CD14-positive monocyte (primary cell): ENCODE data around the gene TMEM135. TPM values are rescaled to one million over a fixed set of nuclear protein-coding genes. Genes with fewer than 3 reads are reported as not detected.
A peak's percentile ranks its signal among the peaks of the same experiment; 100 is the strongest.

ENCODE experiments used
- DNase-seq, 3 donors: peaks; one replicate each; pipeline ENCODE4 v3.0.0-alpha.2; 2011 to 2022
- H2AFZ ChIP-seq: 2 replicates; pipeline ENCODE4 v1.6.0; 2012; ENCODE audit warnings: mild to moderate bottlenecking, low read depth, low read length, inconsistent platforms; ENCODE audit not compliant: insufficient read depth, poor library complexity, severe bottlenecking
- H3K27ac ChIP-seq, 2 donors: 1 replicate in 1 of 2; 2 replicates in 1 of 2; pipeline ENCODE4 v1.5.1; 2012 to 2013; ENCODE audit warnings: low read length in 2 of 2, control low read depth in 1 of 2, inconsistent platforms in 1 of 2, low read depth in 1 of 2, mild to moderate bottlenecking in 1 of 2
- H3K27me3 ChIP-seq, 2 donors: one replicate each; pipeline versions ENCODE4 v1.6.0 to v1.6.1; 2011 to 2013; ENCODE audit warnings: low read length in 2 of 2; ENCODE audit not compliant: control insufficient read depth in 2 of 2, insufficient read depth in 2 of 2
- H3K36me3 ChIP-seq, 2 donors: replicated peaks in 1 of 2; 1 replicate in 1 of 2; 2 replicates in 1 of 2; pipeline versions ENCODE4 v1.5.1 to v1.6.1; 2012 to 2013; ENCODE audit warnings: low read length in 2 of 2, control low read depth in 1 of 2, inconsistent platforms in 1 of 2, mild to moderate bottlenecking in 1 of 2; ENCODE audit not compliant: insufficient read depth in 2 of 2, control insufficient read depth in 1 of 2
- H3K4me1 ChIP-seq, 2 donors: 1 replicate in 1 of 2; 2 replicates in 1 of 2; pipeline versions ENCODE4 v1.5.1 to v1.6.1; 2012 to 2013; ENCODE audit warnings: low read length in 2 of 2, control low read depth in 1 of 2, inconsistent platforms in 1 of 2, mild to moderate bottlenecking in 1 of 2, moderate library complexity in 1 of 2; ENCODE audit not compliant: insufficient read depth in 2 of 2, control insufficient read depth in 1 of 2
- H3K4me2 ChIP-seq: replicated peaks from 2 replicates; pipeline ENCODE3; 2012; ENCODE audit warnings: low read length, moderate library complexity, mild to moderate bottlenecking; ENCODE audit not compliant: poor library complexity, severe bottlenecking; ENCODE audit errors: extremely low read depth
- H3K4me3 ChIP-seq, 3 experiments: fragments of 200-600 bp in 1 of 3; sonication (generic) in 1 of 3; replicated peaks in 1 of 3; 1 replicate in 2 of 3; 2 replicates in 1 of 3; pipeline ENCODE4 v1.5.1; 2011 to 2013; ENCODE audit warnings: low read length in 3 of 3, mild to moderate bottlenecking in 3 of 3, control low read depth in 2 of 3, low read depth in 2 of 3, inconsistent platforms in 1 of 3, moderate library complexity in 1 of 3
- H3K79me2 ChIP-seq: 2 replicates; pipeline ENCODE4 v1.6.0; 2012; ENCODE audit warnings: mild to moderate bottlenecking, control low read depth, inconsistent platforms, low read length, moderate library complexity; ENCODE audit not compliant: insufficient read depth
- H3K9ac ChIP-seq: 2 replicates; pipeline ENCODE4 v1.6.0; 2017; ENCODE audit warnings: low read length, mild to moderate bottlenecking; ENCODE audit not compliant: insufficient read depth, poor library complexity, severe bottlenecking
- H3K9me3 ChIP-seq, 2 donors: replicated peaks in 1 of 2; 1 replicate in 1 of 2; 2 replicates in 1 of 2; pipeline versions ENCODE4 v1.5.1 to v1.6.1; 2012 to 2013; ENCODE audit warnings: low read length in 2 of 2, control low read depth in 1 of 2; ENCODE audit not compliant: control insufficient read depth in 1 of 2, insufficient read depth in 1 of 2
- H4K20me1 ChIP-seq: 2 replicates; pipeline ENCODE4 v1.6.0; 2012; ENCODE audit warnings: mild to moderate bottlenecking, low read length, control low read depth, moderate library complexity; ENCODE audit not compliant: insufficient read depth
- H3K27ac Mint-ChIP-seq, 7 donors: one replicate each; pipeline ENCODE4 v1.8.0; 2020; ENCODE audit warnings: mild to moderate bottlenecking in 7 of 7, mixed read lengths in 7 of 7, moderate library complexity in 6 of 7, inconsistent platforms in 2 of 7
- H3K27me3 Mint-ChIP-seq, 3 donors: one replicate each; pipeline ENCODE4 v1.8.0; 2021 to 2022; ENCODE audit warnings: low read depth in 3 of 3, mild to moderate bottlenecking in 3 of 3, mixed read lengths in 3 of 3, moderate library complexity in 3 of 3, inconsistent platforms in 1 of 3
- H3K36me3 Mint-ChIP-seq, 2 donors: one replicate each; pipeline ENCODE4 v1.8.0; 2020; ENCODE audit warnings: mixed read lengths in 2 of 2, inconsistent platforms in 1 of 2, mild to moderate bottlenecking in 1 of 2
- H3K4me1 Mint-ChIP-seq: one replicate; pipeline ENCODE4 v1.8.0; 2020; ENCODE audit warnings: mild to moderate bottlenecking, mixed read lengths
- H3K4me3 Mint-ChIP-seq, 2 donors: one replicate each; pipeline ENCODE4 v1.8.0; 2020; ENCODE audit warnings: mild to moderate bottlenecking in 2 of 2, mixed read lengths in 2 of 2, moderate library complexity in 1 of 2
- H3K9me3 Mint-ChIP-seq, 7 donors: one replicate each; pipeline ENCODE4 v1.8.0; 2020 to 2022; ENCODE audit warnings: mixed read lengths in 7 of 7, mild to moderate bottlenecking in 6 of 7, moderate library complexity in 6 of 7, inconsistent platforms in 2 of 7
- CTCF ChIP-seq: fragments of 200-600 bp; IDR thresholded peaks from one replicate; pipeline ENCODE4 v1.8.0; 2022; ENCODE audit warnings: antibody characterized with exemption, mild to moderate bottlenecking
- WGBS: methylation state at CpG from one replicate; pipeline ENCODE4 v1.1.5; 2013; ENCODE audit warnings: missing lambda C conversion rate; ENCODE audit not compliant: insufficient coverage; 5-methylcytosine and 5-hydroxymethylcytosine counted together
- intact Hi-C, 2 donors: fragments of 100-400 bp; cut with micrococcal nuclease; formaldehyde crosslinking; loops; one replicate each; pipeline versions ENCODE4 v1.15.0 to v1.15.1; 2023
- polyA plus RNA-seq, 3 donors: library from polyadenylated mRNA; depleted of rRNA in 1 of 3; unstranded in 2 of 3; stranded (reverse) in 1 of 3; fragments of 300-500 nt in 2 of 3; fragments of >200 nt in 1 of 3; fragmentation: Illumina TruSeq in 2 of 3; gene quantifications; 1 replicate in 2 of 3; 2 replicates in 1 of 3; pipeline ENCODE4 v1.2.3, GENCODE V29; 2012 to 2021

Gene TMEM135
- polyA plus RNA-seq, 3 donors: 2.7 to 8.4 (median 5.9) TPM

DNA sequence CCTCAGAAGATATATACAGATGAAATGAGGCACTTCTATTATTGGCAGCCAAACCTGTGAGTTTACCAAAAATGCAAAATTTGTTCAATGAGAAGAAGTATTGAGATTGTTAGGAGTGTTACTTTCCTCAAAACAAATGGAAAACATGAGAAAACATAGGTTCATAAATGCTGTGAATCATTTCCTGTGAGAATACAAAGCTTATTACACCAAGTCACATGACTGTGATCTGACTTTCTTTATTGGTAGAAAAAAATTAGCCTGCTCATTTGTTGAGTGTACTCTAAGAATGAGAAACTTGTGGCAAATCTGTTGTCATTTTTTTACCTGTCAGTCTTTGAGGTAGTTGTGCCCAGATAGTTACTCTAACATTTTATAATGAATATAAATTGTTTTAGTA, 215.1 kb downstream of the TMEM135 start:
- no peak overlapping the region for H3K4me2 ChIP-seq
- no peaks in the 10 kb centered on the region for H4K20me1 ChIP-seq
- Mint-ChIP-seq H3K27ac (no peak overlapping the region), H3K4me3 (no peak overlapping the region), H3K9me3 (no peaks in the 10 kb centered on the region), H3K36me3 (no peaks in the 10 kb centered on the region), H3K4me1 (peaks cover 10% of the 10 kb centered on the region), H3K27me3 (no peaks in the 10 kb centered on the region)
- TF ChIP-seq CTCF: no peak
- DNase-seq: no peak
- intact Hi-C loops: no loop called here
- no peak overlapping the region for H3K9ac ChIP-seq
- no peak overlapping the region for H3K27ac ChIP-seq
- H3K4me3 ChIP-seq: no peak overlapping the region
- H3K4me1 ChIP-seq: no peaks in the 10 kb centered on the region
- no peaks in the 10 kb centered on the region for H3K79me2 ChIP-seq
- no peaks in the 10 kb centered on the region for H3K36me3 ChIP-seq
- H3K27me3 ChIP-seq: no peaks in the 10 kb centered on the region
- H3K9me3 ChIP-seq: no peaks in the 10 kb centered on the region
- no peak overlapping the region for H2AFZ ChIP-seq

- intact Hi-C loops: no loop called here
- H3K4me3 ChIP-seq: no peak overlapping the region
- WGBS: no CpG with 5 or more reads among the region's 2 CpGs
- H4K20me1 ChIP-seq: no peaks in the 10 kb centered on the region
- H3K4me1 ChIP-seq: no peaks in the 10 kb centered on the region
- H3K9me3 Mint-ChIP-seq: no peaks in the 10 kb centered on the region
- peak overlapping the region in 1 of 7 donors; percentile 28 for H3K27ac Mint-ChIP-seq
- peaks cover 10% of the 10 kb centered on the region for H3K4me1 Mint-ChIP-seq
- H3K36me3 ChIP-seq: no peaks in the 10 kb centered on the region
- no peak overlapping the region for H3K27ac ChIP-seq
- H3K4me2 ChIP-seq: no peak overlapping the region
- H3K9me3 ChIP-seq: no peaks in the 10 kb centered on the region
- H3K36me3 Mint-ChIP-seq: peaks cover 0 to 6% of the 10 kb centered on the region in 2 donors
- no peak for DNase-seq
- H3K27me3 ChIP-seq: no peaks in the 10 kb centered on the region
- H3K27me3 Mint-ChIP-seq: no peaks in the 10 kb centered on the region
- TF ChIP-seq CTCF: no peak
- H3K4me3 Mint-ChIP-seq: no peak overlapping the region
- H2AFZ ChIP-seq: no peak overlapping the region
- H3K79me2 ChIP-seq: no peaks in the 10 kb centered on the region
- H3K9ac ChIP-seq: no peak overlapping the region
These were observed 216.8 kb downstream of the TMEM135 start for GRCh38 chr11:87254562-87254961.
